NCI-H1092 (cell line): ENCODE results near the gene CAMK2N1.
A peak's percentile ranks its signal among the peaks of the same experiment; 100 is the strongest.
"Not testable (repeated sequence)": the region's sequence is repeated elsewhere in the genome, so short reads cannot be mapped to it uniquely, and the experiment has no call there.

Source experiments
- DNase-seq: peaks from one replicate; lab custom pipeline; 2025; lab: John Stamatoyannopoulos, UW

The CAMK2N1 gene

GRCh38 chr1:20485527-20486456 is at the start of gene CAMK2N1:
CAMK2N1 (minus strand) TSS chr1:20486210; CDS start chr1:20485379, 831 bp downstream.
- peak; percentile 28 for DNase-seq

- no peak for DNase-seq
Observed at GRCh38 chr1:20534659-20535417, 48.8 kb upstream of the CAMK2N1 start.

GRCh38 chr1:20533635-20534034 is 47.6 kb upstream of the CAMK2N1 start:
- no peak for DNase-seq

- DNase-seq, result no peak
Observed at GRCh38 chr1:20530901-20531300, 44.9 kb upstream of the CAMK2N1 start.

GRCh38 chr1:20530306-20530705 is 44.3 kb upstream of the CAMK2N1 start:
- DNase-seq, result peak; percentile 32

- DNase-seq, result no peak
Observed at GRCh38 chr1:20528221-20528620, 42.2 kb upstream of the CAMK2N1 start.

- DNase-seq, result no peak
Observed at GRCh38 chr1:20526267-20526666, 40.3 kb upstream of the CAMK2N1 start.

GRCh38 chr1:20521960-20522861 is 36.2 kb upstream of the CAMK2N1 start:
- DNase-seq, result peak; percentile 86

GRCh38 chr1:20519609-20520262 is 33.7 kb upstream of the CAMK2N1 start:
- not testable (repeated sequence) for DNase-seq

- no peak for DNase-seq
Observed at GRCh38 chr1:20511518-20512428, 25.8 kb upstream of the CAMK2N1 start.

- no peak for DNase-seq
Observed at GRCh38 chr1:20508411-20508771, 22.4 kb upstream of the CAMK2N1 start.

- peak; percentile 94 for DNase-seq
Observed at GRCh38 chr1:20507564-20508410, 21.8 kb upstream of the CAMK2N1 start, which contains the start of gene MUL1. MUL1 (minus strand) TSS chr1:20508151; CDS start chr1:20508024, 127 bp downstream.

GRCh38 chr1:20507248-20507563 is 21.2 kb upstream of the CAMK2N1 start:
- no peak for DNase-seq

- no peak for DNase-seq
Observed at GRCh38 chr1:20505488-20505887, 19.5 kb upstream of the CAMK2N1 start.

- no peak for DNase-seq
Observed at GRCh38 chr1:20500716-20501115, 14.7 kb upstream of the CAMK2N1 start.

- DNase-seq, result no peak
Observed at GRCh38 chr1:20499718-20500117, 13.7 kb upstream of the CAMK2N1 start.

GRCh38 chr1:20499105-20499504 is 13.1 kb upstream of the CAMK2N1 start:
- DNase-seq, result no peak

- DNase-seq, result no peak
Observed at GRCh38 chr1:20498116-20498515, 12.1 kb upstream of the CAMK2N1 start.

GRCh38 chr1:20497506-20497905 is 11.5 kb upstream of the CAMK2N1 start:
- DNase-seq, result no peak
